HG02642 (cell line): Measurements from ENCODE around the gene ATP2B3.

ENCODE experiments used
- ATAC-seq: cut with Tn5 transposase; IDR thresholded peaks from one replicate; pipeline ENCODE4 v1.9.1; 2021; ENCODE audit warnings: mild to moderate bottlenecking; ENCODE audit not compliant: unreplicated experiment, poor library complexity

ATP2B3 gene

GRCh38 chrX:153608376-153608775 lies 90.9 kb downstream of the ATP2B3 start:
- no peak for ATAC-seq

- ATAC-seq = no peak
Measured at GRCh38 chrX:153608806-153609205, 91.4 kb downstream of the ATP2B3 start.

- ATAC-seq = no peak
Measured at GRCh38 chrX:153609917-153610835, 92.7 kb downstream of the ATP2B3 start.

- ATAC-seq = no peak
Measured at GRCh38 chrX:153610836-153611213, 93.4 kb downstream of the ATP2B3 start.

GRCh38 chrX:153611298-153612095 lies 94.1 kb downstream of the ATP2B3 start:
- no peak for ATAC-seq

GRCh38 chrX:153612413-153612812 lies 95.0 kb downstream of the ATP2B3 start:
- no peak for ATAC-seq

GRCh38 chrX:153614818-153615217 lies 97.4 kb downstream of the ATP2B3 start:
- no peak for ATAC-seq

- no peak for ATAC-seq
Measured at GRCh38 chrX:153620576-153620975, 103.1 kb downstream of the ATP2B3 start.

- ATAC-seq = no peak
Measured at GRCh38 chrX:153621949-153622598, 104.6 kb downstream of the ATP2B3 start.

- no peak for ATAC-seq
Measured at GRCh38 chrX:153622661-153623309, 105.3 kb downstream of the ATP2B3 start.

GRCh38 chrX:153623310-153624029 lies 106.0 kb downstream of the ATP2B3 start:
- no peak for ATAC-seq

- no peak for ATAC-seq
Measured at GRCh38 chrX:153624196-153625091, 107.0 kb downstream of the ATP2B3 start.

- ATAC-seq = no peak
Measured at GRCh38 chrX:153625271-153626024, 108.0 kb downstream of the ATP2B3 start.

GRCh38 chrX:153626025-153626633 lies 108.7 kb downstream of the ATP2B3 start:
- ATAC-seq = no peak

- ATAC-seq = no peak
Measured at GRCh38 chrX:153626863-153627674, 109.6 kb downstream of the ATP2B3 start.

GRCh38 chrX:153627675-153628111 lies 110.3 kb downstream of the ATP2B3 start:
- no peak for ATAC-seq

- no peak for ATAC-seq
Measured at GRCh38 chrX:153628129-153628528, 110.7 kb downstream of the ATP2B3 start.
